ENCODE measurements around the gene PARN. TPM values are rescaled to one million over a fixed set of nuclear protein-coding genes. Genes with fewer than 3 reads are reported as not detected.
"Not testable (repeated sequence)": the region's sequence is repeated elsewhere in the genome, so short reads cannot be mapped to it uniquely, and the experiment has no call there.

PARN gene
- total RNA-seq, 3 donors from 2014 or later: 33.3 to 59.3 (median 44.2) TPM

DNA sequence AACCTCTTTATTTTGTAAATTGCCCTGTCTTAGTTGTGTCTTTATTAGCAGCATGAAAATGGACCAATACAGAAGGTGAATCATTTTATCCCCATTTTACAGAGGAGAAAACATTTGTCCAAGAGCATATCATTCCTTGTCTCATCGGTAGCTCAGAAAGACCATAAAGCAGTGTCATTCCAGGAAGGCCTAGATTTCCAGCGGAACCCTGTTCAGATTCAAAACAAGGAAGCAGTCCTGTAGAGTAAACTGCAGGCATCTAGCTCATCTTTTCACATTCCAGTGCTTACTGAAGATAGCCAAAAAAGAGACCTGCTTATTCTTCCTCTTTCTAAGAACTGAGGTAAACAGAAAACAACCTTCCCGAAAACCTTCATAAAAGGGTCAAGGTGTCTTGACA lies 54.0 kb downstream of the PARN start:
- DNase-seq (ENCODE audit: low spot score in 2 of 2): no peak
- H3K27me3 ChIP-seq: no peaks in the 10 kb centered on the region
- TF ChIP-seq POLR2A (IDR thresholded peaks at IDR 0.05): no peak
- TF ChIP-seq POLR2AphosphoS5 (IDR thresholded peaks at IDR 0.05): no peak
- TF ChIP-seq, protein P1, sequence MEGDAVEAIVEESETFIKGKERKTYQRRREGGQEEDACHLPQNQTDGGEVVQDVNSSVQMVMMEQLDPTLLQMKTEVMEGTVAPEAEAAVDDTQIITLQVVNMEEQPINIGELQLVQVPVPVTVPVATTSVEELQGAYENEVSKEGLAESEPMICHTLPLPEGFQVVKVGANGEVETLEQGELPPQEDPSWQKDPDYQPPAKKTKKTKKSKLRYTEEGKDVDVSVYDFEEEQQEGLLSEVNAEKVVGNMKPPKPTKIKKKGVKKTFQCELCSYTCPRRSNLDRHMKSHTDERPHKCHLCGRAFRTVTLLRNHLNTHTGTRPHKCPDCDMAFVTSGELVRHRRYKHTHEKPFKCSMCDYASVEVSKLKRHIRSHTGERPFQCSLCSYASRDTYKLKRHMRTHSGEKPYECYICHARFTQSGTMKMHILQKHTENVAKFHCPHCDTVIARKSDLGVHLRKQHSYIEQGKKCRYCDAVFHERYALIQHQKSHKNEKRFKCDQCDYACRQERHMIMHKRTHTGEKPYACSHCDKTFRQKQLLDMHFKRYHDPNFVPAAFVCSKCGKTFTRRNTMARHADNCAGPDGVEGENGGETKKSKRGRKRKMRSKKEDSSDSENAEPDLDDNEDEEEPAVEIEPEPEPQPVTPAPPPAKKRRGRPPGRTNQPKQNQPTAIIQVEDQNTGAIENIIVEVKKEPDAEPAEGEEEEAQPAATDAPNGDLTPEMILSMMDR (IDR thresholded peaks at IDR 0.05): no peak
- H3K27ac ChIP-seq: no peak overlapping the region
- no peaks in the 10 kb centered on the region for H3K9me3 ChIP-seq
- no peak overlapping the region for H3K4me3 ChIP-seq
- no peaks in the 10 kb centered on the region for H3K36me3 ChIP-seq
- intact Hi-C loops (cut with DNase I; ENCODE audit: low total_unique reads): no loop called here
- H3K4me1 ChIP-seq: no peaks in the 10 kb centered on the region

DNA sequence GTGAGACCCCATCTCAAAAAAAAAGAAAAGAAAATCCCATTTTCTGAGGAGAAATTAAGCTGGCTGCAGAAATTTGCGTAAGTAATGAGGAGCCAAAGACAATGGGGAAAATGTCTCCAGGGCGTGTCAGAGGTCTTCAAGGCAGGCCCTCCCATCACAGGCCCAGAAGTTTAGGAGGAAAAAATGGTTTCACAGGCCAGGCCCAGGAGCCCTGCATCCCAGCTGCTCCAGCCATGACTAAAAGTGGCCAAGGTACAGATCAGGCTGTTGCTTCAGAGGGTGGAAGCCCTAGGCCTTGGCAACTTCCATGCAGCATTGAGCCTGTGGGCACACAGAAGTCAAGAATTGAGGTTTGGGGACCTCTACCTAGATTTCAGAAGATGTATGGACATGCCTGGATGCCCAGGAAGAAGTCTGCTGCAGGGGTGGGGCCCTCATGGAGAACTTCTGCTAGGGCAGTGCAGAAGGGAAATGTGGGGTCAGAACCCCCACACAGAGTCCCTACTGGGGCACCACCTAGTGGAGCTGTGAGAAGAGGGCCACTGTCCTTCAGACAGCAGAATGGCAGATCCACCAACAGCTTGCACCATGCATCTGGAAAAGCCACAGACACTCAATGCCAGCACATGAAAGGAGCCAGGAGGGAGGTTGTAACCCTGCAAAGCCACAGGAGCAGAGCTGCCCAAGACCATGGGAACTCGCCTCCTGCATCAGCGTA lies 55.2 kb downstream of the PARN start:
- DNase-seq (ENCODE audit: low spot score in 2 of 2); H3K4me1 ChIP-seq; H3K27me3 ChIP-seq; H3K4me3 ChIP-seq; H3K36me3 ChIP-seq; H3K27ac ChIP-seq; H3K9me3 ChIP-seq; intact Hi-C loops (cut with DNase I; ENCODE audit: low total_unique reads): not testable (repeated sequence)

DNA sequence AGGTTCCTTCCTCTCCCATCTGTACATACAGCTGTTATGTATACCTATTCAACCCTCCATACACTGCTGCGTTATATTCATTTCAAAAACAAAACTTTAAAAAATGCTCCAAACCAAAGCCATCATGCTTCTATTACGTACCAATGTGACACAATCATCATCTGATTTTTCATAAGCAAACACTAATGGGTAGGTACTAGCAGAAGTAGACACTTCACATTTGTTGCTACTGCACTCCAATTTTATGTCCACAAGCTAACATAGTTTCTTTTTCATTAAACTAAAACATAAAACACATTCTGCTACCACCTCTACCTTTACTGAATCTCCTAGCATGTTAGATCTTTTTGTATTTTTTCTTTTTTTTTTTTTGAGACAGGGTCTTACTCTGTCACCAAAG lies 57.5 kb downstream of the PARN start:
- no peaks in the 10 kb centered on the region for H3K9me3 ChIP-seq
- intact Hi-C loops (cut with DNase I; ENCODE audit: low total_unique reads): no loop called here
- H3K4me1 ChIP-seq: no peaks in the 10 kb centered on the region
- no peak overlapping the region for H3K4me3 ChIP-seq
- no peak for DNase-seq (ENCODE audit: low spot score in 2 of 2)
- TF ChIP-seq POLR2AphosphoS5 (IDR thresholded peaks at IDR 0.05) (no peak), POLR2A (IDR thresholded peaks at IDR 0.05) (no peak)
- TF ChIP-seq, protein P1 (IDR thresholded peaks at IDR 0.05): no peak
- H3K36me3 ChIP-seq: no peaks in the 10 kb centered on the region
- no peak overlapping the region for H3K27ac ChIP-seq
- H3K27me3 ChIP-seq: no peaks in the 10 kb centered on the region

DNA sequence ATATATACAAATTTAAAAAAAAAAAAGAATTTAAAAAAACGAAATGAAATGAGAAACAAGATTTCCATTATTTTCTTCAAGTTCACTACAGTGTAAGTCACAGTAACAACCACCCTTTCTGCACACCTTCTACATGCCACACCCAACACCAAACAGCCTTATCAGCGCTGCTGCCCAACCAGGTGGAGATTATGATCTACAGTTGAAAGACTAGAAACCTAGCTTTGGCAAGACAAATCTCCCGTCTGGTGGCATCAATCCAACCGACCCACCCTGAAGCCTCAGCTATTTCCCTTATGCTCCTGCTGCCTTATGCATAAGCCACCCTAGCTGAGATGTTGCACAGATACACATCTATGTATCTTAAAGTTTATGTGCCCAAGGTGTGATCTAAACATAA lies 60.8 kb downstream of the PARN start:
- no peaks in the 10 kb centered on the region for H3K27me3 ChIP-seq
- no peak overlapping the region for H3K27ac ChIP-seq
- H3K4me3 ChIP-seq: no peak overlapping the region
- H3K4me1 ChIP-seq: no peaks in the 10 kb centered on the region
- no peaks in the 10 kb centered on the region for H3K36me3 ChIP-seq
- no peaks in the 10 kb centered on the region for H3K9me3 ChIP-seq
- DNase-seq (ENCODE audit: low spot score in 2 of 2): no peak
- TF ChIP-seq, protein P1 (IDR thresholded peaks at IDR 0.05): no peak
- no peak for TF ChIP-seq POLR2AphosphoS5 (IDR thresholded peaks at IDR 0.05)
- TF ChIP-seq POLR2A (IDR thresholded peaks at IDR 0.05): no peak
- intact Hi-C loops (cut with DNase I; ENCODE audit: low total_unique reads): no loop called here

DNA sequence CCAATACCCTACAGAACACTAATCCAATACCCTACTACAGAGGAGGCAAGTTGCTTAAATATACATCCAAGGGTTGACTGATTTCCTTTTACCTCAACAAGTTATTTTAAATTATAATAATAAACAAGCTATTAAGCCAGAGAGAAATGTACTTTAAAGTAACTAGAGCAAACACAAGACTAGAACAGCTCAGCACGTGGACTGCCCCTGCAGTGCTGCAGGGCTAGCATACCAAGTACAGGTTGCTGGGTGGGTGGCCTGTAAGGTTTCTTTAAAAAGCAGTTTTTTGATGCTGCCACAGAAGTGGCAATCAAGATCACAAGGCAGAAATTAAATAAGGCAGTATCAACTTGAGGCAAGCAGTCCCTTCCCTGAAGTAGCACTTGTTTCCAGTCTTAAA lies 63.5 kb downstream of the PARN start:
- H3K27me3 ChIP-seq: no peaks in the 10 kb centered on the region
- H3K27ac ChIP-seq: no peak overlapping the region
- DNase-seq (ENCODE audit: low spot score in 2 of 2): no peak
- no peaks in the 10 kb centered on the region for H3K36me3 ChIP-seq
- intact Hi-C loops (cut with DNase I; ENCODE audit: low total_unique reads): no loop called here
- no peak overlapping the region for H3K4me3 ChIP-seq
- H3K4me1 ChIP-seq: no peaks in the 10 kb centered on the region
- no peaks in the 10 kb centered on the region for H3K9me3 ChIP-seq
- TF ChIP-seq POLR2A (IDR thresholded peaks at IDR 0.05) (no peak), POLR2AphosphoS5 (IDR thresholded peaks at IDR 0.05) (no peak)
- TF ChIP-seq, protein P1 (IDR thresholded peaks at IDR 0.05): no peak

DNA sequence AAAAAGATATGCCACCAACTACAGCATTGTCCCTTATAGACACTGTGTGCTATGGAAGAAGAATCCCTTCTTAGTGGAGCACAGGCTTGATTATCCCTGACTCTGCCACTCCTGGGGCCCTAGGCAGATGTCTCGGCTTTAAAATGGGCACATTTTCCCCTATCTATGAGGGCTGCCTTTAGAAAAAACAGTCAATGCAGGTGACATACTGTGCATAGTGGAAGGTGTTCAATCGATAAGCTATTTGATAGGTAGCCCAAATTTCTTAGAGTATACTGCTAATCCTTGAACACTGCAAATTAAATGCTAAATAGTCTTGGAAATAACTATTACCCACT lies 64.4 kb downstream of the PARN start:
- no peak for DNase-seq (ENCODE audit: low spot score in 2 of 2)
- Histone ChIP-seq H3K27ac (no peak overlapping the region), H3K27me3 (no peaks in the 10 kb centered on the region), H3K4me3 (no peak overlapping the region), H3K9me3 (no peaks in the 10 kb centered on the region), H3K4me1 (no peaks in the 10 kb centered on the region), H3K36me3 (no peaks in the 10 kb centered on the region)
- intact Hi-C loops (cut with DNase I; ENCODE audit: low total_unique reads): no loop called here
- TF ChIP-seq POLR2A (IDR thresholded peaks at IDR 0.05) (no peak), POLR2AphosphoS5 (IDR thresholded peaks at IDR 0.05) (no peak)
- TF ChIP-seq, protein P1 (IDR thresholded peaks at IDR 0.05): no peak

Measured in breast epithelium (tissue), 4 donors.